Measurements from ENCODE around the gene GNG13.

- no peak for TF ChIP-seq CTCF (IDR thresholded peaks at IDR 0.05; ENCODE audit: insufficient read depth, low read length, poor library complexity, severe bottlenecking)
- no peak for TF ChIP-seq EZH2phosphoT487 (conservative IDR thresholded peaks at IDR 0.05; ENCODE audit: low read length)
These were observed 24.1 kb upstream of the GNG13 start for GRCh38 chr16:824601-825000.
